A549 (cell line): ENCODE results near the gene PPME1.

Experiments used
- CBX2 ChIP-seq: fragments of 200-600 bp; sonication (generic); IDR thresholded peaks from 2 replicates; pipeline ENCODE4 v1.6.1; 2016; ENCODE audit warnings: low read depth, mild to moderate bottlenecking, borderline replicate concordance
- CBX8 ChIP-seq: fragments of 200-600 bp; sonication (generic); IDR thresholded peaks from 2 replicates; pipeline ENCODE4 v1.6.1; 2016
- CTCF ChIP-seq: fragments of >200 bp; sonication (Bioruptor Twin); formaldehyde crosslinking; IDR thresholded peaks from 3 replicates; pipeline ENCODE4 v1.5.1; 2016
- EP300 ChIP-seq, 2 experiments: fragments of >200 bp; sonication (Bioruptor Twin); formaldehyde crosslinking; IDR thresholded peaks; 2 replicates in 1 of 2; 3 replicates in 1 of 2; pipeline ENCODE4 v1.6.1; 2016 to 2017
- MAFK ChIP-seq: fragments of 450-650 bp; IDR thresholded peaks from 2 replicates; pipeline ENCODE4 v1.6.1; 2014; ENCODE audit not compliant: partially characterized antibody
- MYC ChIP-seq: IDR thresholded peaks from 2 replicates; pipeline ENCODE4 v1.6.1; 2012; ENCODE audit warnings: mild to moderate bottlenecking, inconsistent platforms, low read length, improper control_type of control experiment, borderline replicate concordance
- PHF8 ChIP-seq: fragments of 200-600 bp; sonication (generic); IDR thresholded peaks from 2 replicates; pipeline ENCODE4 v1.6.1; 2016; ENCODE audit warnings: low read depth, mild to moderate bottlenecking, antibody characterized with exemption, moderate library complexity, borderline replicate concordance
- POLR2A ChIP-seq: IDR thresholded peaks from 2 replicates; pipeline ENCODE4 v1.6.1; 2012; ENCODE audit warnings: mild to moderate bottlenecking, low read length
- RAD21 ChIP-seq, 2 experiments: fragments of >200 bp in 1 of 2; sonication (Bioruptor Twin) in 1 of 2; formaldehyde crosslinking in 1 of 2; IDR thresholded peaks in 1 of 2; conservative IDR thresholded peaks in 1 of 2; 2 replicates in 1 of 2; 3 replicates in 1 of 2; pipeline ENCODE4 v1.6.1; 2012 to 2018; ENCODE audit warnings: inconsistent platforms in 1 of 2
- RNF2 ChIP-seq: fragments of 200-600 bp; sonication (generic); IDR thresholded peaks from 2 replicates; pipeline ENCODE4 v1.6.1; 2016; ENCODE audit warnings: low read depth, mild to moderate bottlenecking, antibody characterized with exemption, moderate library complexity, borderline replicate concordance
- ZFP36 ChIP-seq: fragments of 450-650 bp; IDR thresholded peaks from 2 replicates; pipeline ENCODE4 v1.6.1; 2014; ENCODE audit warnings: borderline replicate concordance; ENCODE audit not compliant: partially characterized antibody
- TF ChIP-seq, protein P1 (sequence below): IDR thresholded peaks from 2 replicates; pipeline ENCODE4 v1.6.1; 2012
- TF ChIP-seq, protein P2 (sequence below): fragments of 450-650 bp; IDR thresholded peaks from 2 replicates; pipeline ENCODE4 v1.6.1; 2014; ENCODE audit warnings: antibody characterized with exemption

DNA sequence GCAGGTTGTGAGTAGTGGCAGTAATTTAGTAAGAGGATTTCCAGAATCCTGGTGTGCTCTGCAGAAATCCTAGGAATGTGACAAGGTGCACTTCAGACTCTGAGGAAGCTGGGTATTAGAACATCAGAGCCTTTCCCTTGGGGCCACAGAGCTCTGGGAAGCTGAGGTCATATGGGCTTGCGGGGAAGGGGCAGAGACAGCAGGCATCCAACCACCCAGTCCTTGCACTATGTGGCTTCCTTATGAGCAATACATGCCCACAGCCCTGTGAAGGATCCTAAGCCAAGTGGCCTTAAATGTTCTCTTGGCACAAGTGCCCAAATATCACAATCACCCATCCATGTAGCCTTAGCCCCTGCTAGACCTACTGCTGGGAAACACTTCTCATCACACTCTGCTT, 94.2 kb downstream of the PPME1 start:
- TF ChIP-seq EP300 (IDR thresholded peaks at IDR 0.05) (no peak), PHF8 (no peak), CBX2 (no peak), CTCF (no peak), MYC (no peak), RNF2 (no peak), MAFK (no peak), CBX8 (no peak), POLR2A (no peak), ZFP36 (no peak), RAD21 (conservative IDR thresholded peaks at IDR 0.05 in 1 of 2, IDR thresholded peaks at IDR 0.05 in 1 of 2) (no peak)
- TF ChIP-seq, protein P1, sequence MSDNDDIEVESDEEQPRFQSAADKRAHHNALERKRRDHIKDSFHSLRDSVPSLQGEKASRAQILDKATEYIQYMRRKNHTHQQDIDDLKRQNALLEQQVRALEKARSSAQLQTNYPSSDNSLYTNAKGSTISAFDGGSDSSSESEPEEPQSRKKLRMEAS = no peak
- TF ChIP-seq, protein P2, sequence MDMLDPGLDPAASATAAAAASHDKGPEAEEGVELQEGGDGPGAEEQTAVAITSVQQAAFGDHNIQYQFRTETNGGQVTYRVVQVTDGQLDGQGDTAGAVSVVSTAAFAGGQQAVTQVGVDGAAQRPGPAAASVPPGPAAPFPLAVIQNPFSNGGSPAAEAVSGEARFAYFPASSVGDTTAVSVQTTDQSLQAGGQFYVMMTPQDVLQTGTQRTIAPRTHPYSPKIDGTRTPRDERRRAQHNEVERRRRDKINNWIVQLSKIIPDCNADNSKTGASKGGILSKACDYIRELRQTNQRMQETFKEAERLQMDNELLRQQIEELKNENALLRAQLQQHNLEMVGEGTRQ = no peak
